Neural cell (in vitro differentiated cells): ENCODE results near the gene SLC6A11. TPM values are rescaled to one million over a fixed set of nuclear protein-coding genes. Genes with fewer than 3 reads are reported as not detected.

Experiments used
- H2AFZ ChIP-seq: fragments of 200-600, 300-800 bp; sonication (generic), shearing (Covaris generic); 2 replicates; pipeline ENCODE4 v1.6.0; 2014; ENCODE audit warnings: low read depth, mild to moderate bottlenecking, antibody characterized with exemption, low read length, moderate library complexity
- H3F3A ChIP-seq: fragments of 200-600 bp; shearing (Covaris generic); 2 replicates; pipeline ENCODE4 v1.6.1; 2016; ENCODE audit warnings: mild to moderate bottlenecking, moderate library complexity, mixed read lengths, antibody characterized with exemption, low read length; ENCODE audit not compliant: insufficient read depth, poor library complexity, severe bottlenecking
- H3K27ac ChIP-seq: fragments of 200-600, 300-800 bp; sonication (generic), shearing (Covaris generic); 2 replicates; pipeline ENCODE4 v1.5.1; 2014; ENCODE audit warnings: mild to moderate bottlenecking, low read length, moderate library complexity
- H3K27me3 ChIP-seq: fragments of 300-800, 200-600 bp; sonication (generic), shearing (Covaris generic); 2 replicates; pipeline ENCODE4 v1.6.0; 2014; ENCODE audit warnings: mild to moderate bottlenecking, low read depth, low read length, moderate library complexity; ENCODE audit not compliant: insufficient read depth
- H3K36me3 ChIP-seq: fragments of 300-800, 200-600 bp; sonication (generic), shearing (Covaris generic); 2 replicates; pipeline ENCODE4 v1.5.1; 2014; ENCODE audit warnings: mild to moderate bottlenecking, antibody characterized with exemption, low read length, moderate library complexity; ENCODE audit not compliant: insufficient read depth
- H3K4me2 ChIP-seq: fragments of 300-800, 200-600 bp; sonication (generic), shearing (Covaris generic); 2 replicates; pipeline ENCODE4 v1.6.0; 2014; ENCODE audit warnings: mild to moderate bottlenecking, low read length
- H3K4me3 ChIP-seq: fragments of 300-800, 200-600 bp; sonication (generic), shearing (Covaris generic); 2 replicates; pipeline ENCODE4 v1.5.1; 2014; ENCODE audit warnings: mild to moderate bottlenecking, low read length, moderate library complexity
- H3K79me2 ChIP-seq: fragments of 200-600 bp; shearing (Covaris generic); replicated peaks from 2 replicates; pipeline ENCODE4 v1.6.0; 2014; ENCODE audit warnings: mild to moderate bottlenecking, low read length, moderate library complexity; ENCODE audit not compliant: insufficient read depth
- H3K9ac ChIP-seq: fragments of 300-800, 200-600 bp; sonication (generic), shearing (Covaris generic); 2 replicates; pipeline ENCODE4 v1.6.1; 2016; ENCODE audit warnings: mild to moderate bottlenecking, low read length, mixed read lengths
- H3K9me2 ChIP-seq: fragments of 200-600 bp; shearing (Covaris generic); 2 replicates; pipeline ENCODE4 v1.6.1; 2016; ENCODE audit warnings: mild to moderate bottlenecking, low read length, mixed read lengths; ENCODE audit not compliant: insufficient read depth
- H3K9me3 ChIP-seq: fragments of 200-600, 300-800 bp; sonication (generic), shearing (Covaris generic); 2 replicates; pipeline ENCODE4 v1.6.1; 2016; ENCODE audit warnings: mild to moderate bottlenecking, mixed run types, low read length, moderate library complexity, mixed read lengths
- H4K20me1 ChIP-seq: fragments of 200-600 bp; shearing (Covaris generic); 2 replicates; pipeline ENCODE4 v1.6.1; 2016; ENCODE audit warnings: mild to moderate bottlenecking, mixed run types; ENCODE audit not compliant: insufficient read depth
- EP300 ChIP-seq: fragments of 450-650 bp; conservative IDR thresholded peaks from 2 replicates; pipeline ENCODE4 v1.6.1; 2014; ENCODE audit warnings: antibody characterized with exemption, mild to moderate bottlenecking, moderate library complexity; ENCODE audit not compliant: poor library complexity, severe bottlenecking
- EZH2 ChIP-seq: fragments of 200-600, 300-800 bp; shearing (Covaris generic), sonication (generic); IDR thresholded peaks from 2 replicates; pipeline ENCODE4 v1.6.1; 2014; ENCODE audit warnings: antibody characterized with exemption, low read length, borderline replicate concordance, mild to moderate bottlenecking; ENCODE audit not compliant: insufficient read depth, poor library complexity, severe bottlenecking
- MXI1 ChIP-seq: fragments of 450-650 bp; conservative IDR thresholded peaks from 2 replicates; pipeline ENCODE4 v1.6.1; 2014; ENCODE audit warnings: antibody characterized with exemption, mild to moderate bottlenecking; ENCODE audit not compliant: poor library complexity, severe bottlenecking
- POLR2AphosphoS5 ChIP-seq: IDR thresholded peaks from 2 replicates; pipeline ENCODE4 v1.6.1; 2012
- RAD21 ChIP-seq: fragments of 450-650 bp; conservative IDR thresholded peaks from 2 replicates; pipeline ENCODE4 v1.6.1; 2014; ENCODE audit warnings: antibody characterized with exemption, mild to moderate bottlenecking, moderate library complexity
- SMC3 ChIP-seq: fragments of 450-650 bp; conservative IDR thresholded peaks from 2 replicates; pipeline ENCODE4 v1.6.1; 2014; ENCODE audit warnings: antibody characterized with exemption, mild to moderate bottlenecking, moderate library complexity; ENCODE audit not compliant: poor library complexity
- TAF1 ChIP-seq: IDR thresholded peaks from 2 replicates; pipeline ENCODE4 v1.6.1; 2012; ENCODE audit warnings: low read depth
- polyA plus RNA-seq: library from polyadenylated mRNA; depleted of rRNA; stranded (reverse); fragments of >200 nt; gene quantifications from 2 replicates; pipeline ENCODE4 v1.2.3, GENCODE V29; 2014
- TF ChIP-seq, protein P1 (sequence below): fragments of 450-650 bp; IDR thresholded peaks from 2 replicates; pipeline ENCODE4 v1.5.1; 2014; ENCODE audit warnings: antibody characterized with exemption, mild to moderate bottlenecking, moderate library complexity; ENCODE audit not compliant: poor library complexity, severe bottlenecking
- TF ChIP-seq, protein P2 (sequence below): IDR thresholded peaks from 2 replicates; pipeline ENCODE4 v1.6.1; 2012; ENCODE audit warnings: borderline replicate concordance

The SLC6A11 gene
- polyA plus RNA-seq, 1 donor from 2014 or later = 4.2 TPM

- no peaks in the 10 kb centered on the region for H3K9me3 ChIP-seq
- no peaks in the 10 kb centered on the region for H3K79me2 ChIP-seq
- H3K4me2 ChIP-seq = no peak overlapping the region
- H3K27me3 ChIP-seq = no peaks in the 10 kb centered on the region
- H3K4me3 ChIP-seq = no peak overlapping the region
- no peaks in the 10 kb centered on the region for H3F3A ChIP-seq
- H3K9ac ChIP-seq = no peak overlapping the region
- H3K27ac ChIP-seq = no peak overlapping the region
- no peak overlapping the region for H2AFZ ChIP-seq
- H4K20me1 ChIP-seq = no peaks in the 10 kb centered on the region
- no peaks in the 10 kb centered on the region for H3K9me2 ChIP-seq
- no peaks in the 10 kb centered on the region for H3K36me3 ChIP-seq
- TF ChIP-seq TAF1 (no peak), RAD21 (no peak), EZH2 (no peak), MXI1 (no peak)
- TF ChIP-seq, protein P1, sequence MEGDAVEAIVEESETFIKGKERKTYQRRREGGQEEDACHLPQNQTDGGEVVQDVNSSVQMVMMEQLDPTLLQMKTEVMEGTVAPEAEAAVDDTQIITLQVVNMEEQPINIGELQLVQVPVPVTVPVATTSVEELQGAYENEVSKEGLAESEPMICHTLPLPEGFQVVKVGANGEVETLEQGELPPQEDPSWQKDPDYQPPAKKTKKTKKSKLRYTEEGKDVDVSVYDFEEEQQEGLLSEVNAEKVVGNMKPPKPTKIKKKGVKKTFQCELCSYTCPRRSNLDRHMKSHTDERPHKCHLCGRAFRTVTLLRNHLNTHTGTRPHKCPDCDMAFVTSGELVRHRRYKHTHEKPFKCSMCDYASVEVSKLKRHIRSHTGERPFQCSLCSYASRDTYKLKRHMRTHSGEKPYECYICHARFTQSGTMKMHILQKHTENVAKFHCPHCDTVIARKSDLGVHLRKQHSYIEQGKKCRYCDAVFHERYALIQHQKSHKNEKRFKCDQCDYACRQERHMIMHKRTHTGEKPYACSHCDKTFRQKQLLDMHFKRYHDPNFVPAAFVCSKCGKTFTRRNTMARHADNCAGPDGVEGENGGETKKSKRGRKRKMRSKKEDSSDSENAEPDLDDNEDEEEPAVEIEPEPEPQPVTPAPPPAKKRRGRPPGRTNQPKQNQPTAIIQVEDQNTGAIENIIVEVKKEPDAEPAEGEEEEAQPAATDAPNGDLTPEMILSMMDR = no peak
Measured at GRCh38 chr3:10771486-10772270, 44.4 kb upstream of the SLC6A11 start.

DNA sequence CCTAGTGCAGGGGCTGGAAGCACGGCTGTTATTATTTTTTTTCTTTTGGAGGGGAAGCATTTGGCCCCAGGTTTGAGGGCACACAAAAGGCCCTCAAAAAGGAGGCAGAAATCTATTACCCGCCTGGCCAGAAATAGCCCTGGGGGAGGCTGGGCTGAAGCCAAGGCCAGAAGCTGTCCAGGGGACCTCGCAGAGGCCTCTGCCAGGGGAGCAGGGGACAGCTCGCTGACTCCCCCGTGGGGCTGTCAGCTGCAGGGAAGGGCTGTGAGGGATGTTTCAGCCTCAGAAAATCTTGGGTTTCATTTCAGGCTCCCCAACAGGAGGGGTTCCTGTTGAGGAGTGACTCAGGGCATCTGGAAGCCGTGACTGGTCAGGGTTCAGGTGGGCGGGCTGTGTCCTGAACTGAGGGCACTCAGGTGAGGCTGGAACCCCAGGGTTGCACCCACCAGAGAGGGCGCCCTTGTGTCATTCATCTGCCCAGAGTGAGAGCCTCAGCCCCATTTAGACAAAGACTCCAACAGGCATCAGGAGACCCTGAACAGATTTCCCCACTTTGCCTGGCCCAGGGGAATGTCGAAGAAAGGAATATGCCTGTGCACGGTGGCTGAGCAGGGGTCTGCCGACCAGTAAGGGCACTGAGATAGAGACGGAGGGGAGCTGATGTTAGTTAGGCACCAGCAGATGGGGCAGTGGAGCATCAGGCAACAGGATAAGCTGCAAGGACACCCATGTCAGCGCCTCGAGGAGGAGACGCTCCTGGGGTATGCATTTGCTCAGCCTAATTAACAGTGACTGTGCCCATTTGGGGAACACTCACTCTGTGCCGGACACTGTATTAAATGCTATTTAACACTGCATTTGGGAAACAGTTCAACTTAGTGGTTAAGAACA is 43.5 kb upstream of the SLC6A11 start:
- Histone ChIP-seq H4K20me1 (no peaks in the 10 kb centered on the region), H3K4me2 (no peak overlapping the region), H3K27ac (no peak overlapping the region), H3K9me2 (no peaks in the 10 kb centered on the region), H3F3A (no peaks in the 10 kb centered on the region), H3K27me3 (no peaks in the 10 kb centered on the region), H3K79me2 (no peaks in the 10 kb centered on the region), H2AFZ (no peak overlapping the region), H3K36me3 (no peaks in the 10 kb centered on the region), H3K9ac (no peak overlapping the region), H3K9me3 (no peaks in the 10 kb centered on the region), H3K4me3 (no peak overlapping the region)
- TF ChIP-seq SMC3 = peak; percentile 27
- TF ChIP-seq MXI1 = no peak
- TF ChIP-seq EZH2 = no peak
- no peak for TF ChIP-seq EP300
- TF ChIP-seq RAD21 = peak; percentile 29
- TF ChIP-seq POLR2AphosphoS5 = no peak
- TF ChIP-seq, protein P1 = peak; percentile 30
- TF ChIP-seq TAF1 = no peak
- TF ChIP-seq, protein P2, sequence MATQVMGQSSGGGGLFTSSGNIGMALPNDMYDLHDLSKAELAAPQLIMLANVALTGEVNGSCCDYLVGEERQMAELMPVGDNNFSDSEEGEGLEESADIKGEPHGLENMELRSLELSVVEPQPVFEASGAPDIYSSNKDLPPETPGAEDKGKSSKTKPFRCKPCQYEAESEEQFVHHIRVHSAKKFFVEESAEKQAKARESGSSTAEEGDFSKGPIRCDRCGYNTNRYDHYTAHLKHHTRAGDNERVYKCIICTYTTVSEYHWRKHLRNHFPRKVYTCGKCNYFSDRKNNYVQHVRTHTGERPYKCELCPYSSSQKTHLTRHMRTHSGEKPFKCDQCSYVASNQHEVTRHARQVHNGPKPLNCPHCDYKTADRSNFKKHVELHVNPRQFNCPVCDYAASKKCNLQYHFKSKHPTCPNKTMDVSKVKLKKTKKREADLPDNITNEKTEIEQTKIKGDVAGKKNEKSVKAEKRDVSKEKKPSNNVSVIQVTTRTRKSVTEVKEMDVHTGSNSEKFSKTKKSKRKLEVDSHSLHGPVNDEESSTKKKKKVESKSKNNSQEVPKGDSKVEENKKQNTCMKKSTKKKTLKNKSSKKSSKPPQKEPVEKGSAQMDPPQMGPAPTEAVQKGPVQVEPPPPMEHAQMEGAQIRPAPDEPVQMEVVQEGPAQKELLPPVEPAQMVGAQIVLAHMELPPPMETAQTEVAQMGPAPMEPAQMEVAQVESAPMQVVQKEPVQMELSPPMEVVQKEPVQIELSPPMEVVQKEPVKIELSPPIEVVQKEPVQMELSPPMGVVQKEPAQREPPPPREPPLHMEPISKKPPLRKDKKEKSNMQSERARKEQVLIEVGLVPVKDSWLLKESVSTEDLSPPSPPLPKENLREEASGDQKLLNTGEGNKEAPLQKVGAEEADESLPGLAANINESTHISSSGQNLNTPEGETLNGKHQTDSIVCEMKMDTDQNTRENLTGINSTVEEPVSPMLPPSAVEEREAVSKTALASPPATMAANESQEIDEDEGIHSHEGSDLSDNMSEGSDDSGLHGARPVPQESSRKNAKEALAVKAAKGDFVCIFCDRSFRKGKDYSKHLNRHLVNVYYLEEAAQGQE = no peak
